ENCODE results near the gene FBXW12.

GRCh38 chr3:48370333-48370713 lies 1.7 kb upstream of the FBXW12 start:
- TF ChIP-seq ETV6 (CRISPR knock-in tag; IDR thresholded peaks at IDR 0.05) (no peak), NR2C2 (CRISPR knock-in tag; IDR thresholded peaks at IDR 0.05) (no peak), CTCF (IDR thresholded peaks at IDR 0.05) (no peak), ATF2 (CRISPR knock-in tag; IDR thresholded peaks at IDR 0.05; ENCODE audit: borderline replicate concordance, low read depth) (no peak), CREM (CRISPR knock-in tag; IDR thresholded peaks at IDR 0.05) (no peak), MAX (CRISPR knock-in tag; IDR thresholded peaks at IDR 0.05) (no peak), MXD4 (CRISPR knock-in tag; IDR thresholded peaks at IDR 0.05; ENCODE audit: borderline replicate concordance) (no peak), STAT6 (CRISPR knock-in tag; conservative IDR thresholded peaks at IDR 0.05; ENCODE audit: low read depth) (no peak), CREB1 (CRISPR knock-in tag; IDR thresholded peaks at IDR 0.05) (no peak), NR3C1 (CRISPR knock-in tag; conservative IDR thresholded peaks at IDR 0.05; ENCODE audit: low read depth) (no peak), PRRX2 (CRISPR knock-in tag; IDR thresholded peaks at IDR 0.05) (no peak), ELF4 (CRISPR knock-in tag; IDR thresholded peaks at IDR 0.05; ENCODE audit: low read depth) (no peak)
- TF ChIP-seq, protein P1, sequence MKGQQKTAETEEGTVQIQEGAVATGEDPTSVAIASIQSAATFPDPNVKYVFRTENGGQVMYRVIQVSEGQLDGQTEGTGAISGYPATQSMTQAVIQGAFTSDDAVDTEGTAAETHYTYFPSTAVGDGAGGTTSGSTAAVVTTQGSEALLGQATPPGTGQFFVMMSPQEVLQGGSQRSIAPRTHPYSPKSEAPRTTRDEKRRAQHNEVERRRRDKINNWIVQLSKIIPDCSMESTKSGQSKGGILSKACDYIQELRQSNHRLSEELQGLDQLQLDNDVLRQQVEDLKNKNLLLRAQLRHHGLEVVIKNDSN (CRISPR knock-in tag; IDR thresholded peaks at IDR 0.05): no peak
- TF ChIP-seq, protein P2, sequence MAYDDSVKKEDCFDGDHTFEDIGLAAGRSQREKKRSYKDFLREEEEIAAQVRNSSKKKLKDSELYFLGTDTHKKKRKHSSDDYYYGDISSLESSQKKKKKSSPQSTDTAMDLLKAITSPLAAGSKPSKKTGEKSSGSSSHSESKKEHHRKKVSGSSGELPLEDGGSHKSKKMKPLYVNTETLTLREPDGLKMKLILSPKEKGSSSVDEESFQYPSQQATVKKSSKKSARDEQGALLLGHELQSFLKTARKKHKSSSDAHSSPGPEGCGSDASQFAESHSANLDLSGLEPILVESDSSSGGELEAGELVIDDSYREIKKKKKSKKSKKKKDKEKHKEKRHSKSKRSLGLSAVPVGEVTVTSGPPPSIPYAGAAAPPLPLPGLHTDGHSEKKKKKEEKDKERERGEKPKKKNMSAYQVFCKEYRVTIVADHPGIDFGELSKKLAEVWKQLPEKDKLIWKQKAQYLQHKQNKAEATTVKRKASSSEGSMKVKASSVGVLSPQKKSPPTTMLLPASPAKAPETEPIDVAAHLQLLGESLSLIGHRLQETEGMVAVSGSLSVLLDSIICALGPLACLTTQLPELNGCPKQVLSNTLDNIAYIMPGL (CRISPR knock-in tag; IDR thresholded peaks at IDR 0.05): no peak
